Activated T-helper 9 cell treated with anti-CD3 and anti-CD28 coated beads, Interleukin-2, amount 50 U/mL, for 16 hours (primary cell): ENCODE data around the gene ANK3.

Experiments
- DNase-seq: peaks from one replicate; pipeline ENCODE4 v3.0.0-alpha.2; 2020; ENCODE audit warnings: low read depth

The ANK3 gene

DNA sequence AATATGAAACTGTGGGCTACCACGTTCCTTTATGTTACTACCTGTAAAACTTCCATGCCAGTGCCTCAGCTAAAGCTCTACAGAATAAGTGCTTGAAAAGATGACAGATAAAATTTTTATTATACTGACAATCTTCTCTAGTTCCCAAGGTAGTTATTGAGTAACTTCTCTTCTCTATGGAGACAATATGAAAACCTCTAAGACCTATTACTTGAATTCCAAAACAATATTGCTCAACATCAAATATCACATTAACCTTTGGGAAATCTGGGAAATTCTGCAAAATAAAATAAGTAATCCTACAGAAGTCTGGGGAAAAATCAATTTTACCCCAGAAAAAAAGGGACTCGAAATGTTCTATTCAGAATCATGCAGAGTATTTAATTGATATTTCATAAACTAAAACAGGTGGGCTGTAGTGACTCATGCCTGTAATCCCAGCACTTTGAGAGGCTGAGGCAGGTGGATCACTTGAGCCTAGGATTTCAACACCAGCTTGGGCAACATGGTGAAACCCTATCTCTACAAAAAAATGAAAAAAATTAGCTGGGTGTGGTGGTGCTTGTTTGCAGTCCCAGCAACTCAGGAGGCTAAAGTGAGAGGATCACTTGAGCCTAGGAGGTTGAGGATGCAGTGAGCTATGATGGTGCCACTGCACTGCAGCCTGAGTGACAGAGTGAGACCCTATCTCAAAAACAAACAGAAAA, 23.8 kb upstream of the ANK3 start:
- DNase-seq, result no peak

DNA sequence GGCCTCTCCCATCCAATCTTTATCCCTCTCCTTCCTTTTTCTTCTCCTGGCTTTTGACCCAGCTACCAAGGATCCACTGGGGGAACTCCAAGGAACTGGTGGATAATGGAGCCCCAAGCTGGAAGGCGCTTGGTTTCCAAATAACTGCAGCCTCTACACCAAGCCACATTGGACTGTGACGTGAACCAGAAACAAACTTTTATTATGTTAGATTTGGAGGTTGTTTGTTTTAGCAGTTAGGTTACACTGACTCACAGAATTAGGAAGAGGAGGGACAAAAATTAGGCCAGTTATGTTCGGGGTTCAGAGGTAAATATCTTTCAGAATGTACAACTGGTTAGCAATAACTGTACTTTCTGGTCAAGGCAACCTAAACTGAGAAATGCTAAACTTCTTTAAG, 21.3 kb upstream of the ANK3 start:
- DNase-seq, result no peak

DNA sequence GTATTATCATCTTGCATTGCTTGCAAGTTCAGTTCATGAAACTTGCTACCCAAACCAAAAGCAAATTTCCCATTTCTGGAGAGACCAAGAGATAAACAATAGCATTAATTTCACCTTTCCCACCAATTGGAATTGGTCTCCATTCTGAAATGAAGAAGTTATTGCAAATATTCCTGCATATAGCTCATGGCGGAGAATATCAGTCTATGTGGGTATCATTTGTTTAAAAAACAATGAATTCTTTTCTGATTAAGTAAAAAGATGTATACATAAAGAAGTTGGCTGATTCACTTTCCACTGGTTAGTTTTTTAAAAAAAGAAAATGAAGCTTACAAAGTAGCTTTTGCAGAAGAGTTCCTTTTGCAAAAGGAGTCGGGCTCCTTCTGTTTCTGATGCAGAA, 19.5 kb upstream of the ANK3 start:
- no peak for DNase-seq

DNA sequence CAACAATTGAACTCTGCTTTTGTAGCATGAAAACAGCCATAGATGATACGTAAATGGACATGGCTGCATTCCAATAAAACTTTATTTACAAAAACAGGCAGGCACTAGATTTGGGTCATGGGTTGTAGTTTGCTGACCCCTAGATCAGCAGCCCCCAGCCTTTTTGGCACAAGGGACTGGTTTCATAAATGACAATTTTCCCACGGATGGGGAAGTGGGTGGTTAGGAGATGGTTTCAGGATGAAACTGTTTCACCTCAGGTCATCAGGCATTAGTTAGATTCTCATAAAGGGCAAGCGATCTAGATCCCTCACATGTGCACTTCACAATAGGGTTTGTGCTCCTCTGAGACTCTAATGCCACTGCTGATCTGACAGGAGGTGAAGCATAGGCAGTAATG, 16.5 kb upstream of the ANK3 start:
- DNase-seq, result no peak

DNA sequence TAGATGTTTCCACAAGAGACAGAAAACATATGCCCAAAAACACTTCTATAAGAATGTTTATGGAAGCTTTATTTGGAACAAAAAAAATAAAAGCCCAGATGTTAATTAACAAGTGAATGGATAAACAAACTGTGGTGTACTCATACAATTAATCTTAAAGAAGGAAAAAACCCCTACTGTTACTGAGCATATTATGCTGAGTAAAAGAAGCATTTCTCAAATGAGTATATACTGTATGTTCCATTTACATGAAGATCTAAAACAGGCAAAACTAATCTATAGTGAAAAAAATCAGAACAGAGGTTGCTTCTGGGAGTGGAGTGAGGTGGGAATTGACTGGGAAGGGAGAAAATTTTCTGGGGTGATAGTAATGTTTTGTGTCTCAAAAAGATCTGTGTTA, 15.5 kb upstream of the ANK3 start:
- DNase-seq, result no peak

DNA sequence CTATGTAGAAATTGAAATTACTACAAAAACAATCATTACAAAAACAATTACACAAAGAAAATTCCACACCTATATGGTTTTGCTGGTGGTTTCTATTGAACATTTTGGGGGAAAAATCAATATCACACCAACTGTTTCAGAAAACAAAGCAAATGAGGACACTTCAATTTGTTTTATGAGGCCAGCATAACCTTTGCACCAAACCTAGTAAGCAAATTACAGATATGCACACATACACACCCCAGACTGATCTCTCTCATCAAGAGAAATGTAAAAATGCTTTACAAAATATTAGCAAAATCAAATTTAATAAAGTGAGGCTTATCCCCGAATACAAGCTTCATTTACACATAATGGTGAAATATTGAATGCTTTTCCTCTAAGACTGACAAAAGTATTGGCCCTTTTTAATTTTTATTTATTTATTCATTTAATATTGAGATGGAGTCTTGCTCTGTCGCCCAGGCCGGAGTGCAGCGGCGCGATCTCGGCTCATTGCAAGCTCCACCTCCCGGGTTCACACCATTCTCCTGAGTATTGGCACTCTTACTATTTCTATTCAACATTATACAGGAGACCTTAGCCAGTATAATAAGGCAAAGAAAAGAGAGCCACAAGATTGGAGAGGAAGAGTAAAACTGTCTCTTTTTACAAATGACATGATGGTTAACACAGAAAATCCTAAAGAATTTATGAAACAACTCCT, 13.6 kb upstream of the ANK3 start:
- no peak for DNase-seq

DNA sequence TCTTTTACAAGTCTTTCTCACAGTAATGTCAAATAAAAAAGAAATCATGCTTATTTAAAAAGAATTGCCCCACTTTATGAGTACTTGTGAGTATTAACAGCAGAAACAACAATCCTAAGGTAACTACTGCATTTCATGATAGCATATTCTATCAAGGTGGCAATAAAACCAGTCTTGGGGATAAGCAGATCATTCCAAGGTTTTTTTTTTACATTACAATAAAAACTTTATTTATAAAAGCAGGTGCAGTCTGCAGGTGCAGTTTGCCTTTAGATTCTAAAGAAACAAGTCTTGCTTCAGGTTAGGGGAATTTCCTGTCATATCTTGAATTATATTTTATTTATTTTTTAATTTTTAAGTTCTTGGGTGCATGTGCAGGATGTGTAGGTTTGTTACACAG, 10.7 kb upstream of the ANK3 start:
- no peak for DNase-seq

DNA sequence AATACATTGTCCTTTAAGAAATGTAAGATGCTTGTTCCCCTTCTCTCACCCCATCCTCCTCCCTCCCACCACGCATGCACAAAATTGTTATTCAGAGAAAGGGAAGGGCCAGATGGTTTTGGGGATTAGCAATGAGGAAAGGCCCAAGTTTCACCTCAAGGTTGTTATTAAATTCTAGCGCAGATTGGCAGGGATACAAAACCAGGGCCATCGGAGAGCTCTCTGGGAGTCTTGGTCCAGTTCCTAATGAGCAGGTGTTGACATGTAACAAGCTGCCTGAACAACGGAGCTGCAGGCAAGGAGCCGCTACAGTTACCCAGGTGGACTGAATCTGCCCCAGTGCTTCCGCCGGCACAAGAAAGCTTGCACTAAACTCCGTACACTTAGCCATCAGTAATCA, 9.7 kb upstream of the ANK3 start:
- no peak for DNase-seq

DNA sequence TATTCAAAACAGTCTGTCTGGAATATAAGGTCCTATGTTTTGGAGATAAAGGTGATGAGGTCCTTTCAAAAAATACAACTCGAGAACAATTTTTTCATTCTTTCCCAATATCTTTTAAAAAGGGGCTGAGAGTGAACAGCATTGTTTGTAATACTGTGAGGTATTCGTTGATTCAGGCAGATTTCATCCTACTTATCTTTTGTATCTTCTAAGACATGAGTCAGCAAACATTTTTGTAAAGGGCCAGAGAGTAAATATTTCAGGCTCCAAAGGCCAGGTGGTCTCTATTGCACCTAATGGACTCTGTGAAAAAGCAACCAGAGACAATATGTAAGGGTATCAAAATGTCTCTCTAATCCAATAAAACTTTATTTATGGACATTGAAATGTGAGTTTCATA, 8.1 kb upstream of the ANK3 start:
- no peak for DNase-seq

DNA sequence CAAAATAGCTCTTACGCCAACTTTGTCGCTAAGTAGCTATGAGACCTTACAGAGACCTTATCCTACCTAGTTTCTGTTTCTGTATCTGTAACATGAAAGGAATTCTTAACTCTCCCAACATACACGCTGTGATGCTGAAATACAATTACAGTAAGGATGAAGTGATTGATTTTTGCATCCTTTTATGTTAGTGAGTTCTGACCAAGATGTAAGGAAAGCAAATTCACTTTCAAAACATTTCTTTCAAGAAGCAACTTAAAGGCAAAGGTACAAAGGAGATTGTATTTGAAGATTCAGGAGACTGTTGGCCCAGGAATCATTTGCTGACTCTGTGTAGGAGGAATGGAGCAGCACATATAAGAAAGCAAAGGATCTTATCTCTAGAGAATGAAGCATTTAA, 7.1 kb upstream of the ANK3 start:
- DNase-seq, result no peak

DNA sequence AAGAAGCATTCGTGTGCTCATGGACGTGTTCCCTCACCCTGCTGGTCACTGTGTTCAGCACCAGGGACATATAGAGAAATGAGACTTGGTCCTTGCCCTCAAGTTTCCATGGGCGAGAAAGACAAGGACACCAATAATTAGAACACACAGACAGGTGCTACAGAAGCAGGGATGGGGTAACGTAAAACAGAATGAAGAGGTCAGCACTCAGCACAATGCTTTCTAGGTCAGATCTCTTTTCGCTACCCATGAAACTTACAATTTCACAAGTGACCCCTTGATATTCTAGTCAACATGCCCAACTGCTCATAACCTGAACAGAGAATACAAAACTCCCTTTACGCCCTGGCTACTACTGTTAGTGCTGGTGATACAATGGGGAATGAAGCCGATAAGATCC, 6.0 kb upstream of the ANK3 start:
- DNase-seq, result no peak

DNA sequence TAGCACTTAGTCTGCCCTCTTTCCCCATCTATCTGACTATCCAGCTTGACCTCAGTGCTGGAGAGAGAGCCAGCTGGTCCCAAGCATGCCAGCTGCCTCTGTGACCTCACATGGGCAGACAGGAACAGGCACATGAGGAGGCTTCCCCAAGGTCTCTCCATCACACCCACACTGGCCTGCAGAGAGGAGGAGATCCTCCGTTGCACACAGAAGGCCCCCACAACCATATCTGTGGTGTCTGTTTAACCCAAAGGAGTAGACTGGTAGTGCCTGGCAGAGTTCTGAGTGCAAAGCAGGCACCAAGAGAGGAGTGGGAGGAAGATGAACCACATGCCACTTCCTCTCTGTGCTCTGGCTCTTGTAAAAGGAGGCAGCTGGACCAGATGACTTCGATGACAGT, 4.8 kb upstream of the ANK3 start:
- DNase-seq, result no peak

DNA sequence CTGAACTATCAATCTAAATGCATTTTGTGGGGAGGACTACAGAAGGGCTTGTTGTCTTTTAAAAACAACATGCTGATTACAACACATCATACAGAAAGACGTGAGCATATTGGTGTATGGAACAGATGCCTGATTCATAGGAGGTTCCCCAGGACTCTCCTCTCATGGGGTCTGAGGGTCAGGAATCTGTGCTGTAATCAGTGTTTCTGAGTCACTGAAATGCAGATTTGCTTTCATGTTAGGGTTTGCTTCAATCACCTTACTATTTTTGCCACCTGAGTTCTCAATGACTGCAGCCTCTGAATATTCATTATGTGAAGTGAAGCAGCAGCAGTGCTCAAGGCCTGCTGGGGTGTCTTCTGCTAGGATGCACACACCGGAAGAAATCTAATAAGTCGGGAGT, 550 bp upstream of the ANK3 start:
- DNase-seq, result no peak

DNA sequence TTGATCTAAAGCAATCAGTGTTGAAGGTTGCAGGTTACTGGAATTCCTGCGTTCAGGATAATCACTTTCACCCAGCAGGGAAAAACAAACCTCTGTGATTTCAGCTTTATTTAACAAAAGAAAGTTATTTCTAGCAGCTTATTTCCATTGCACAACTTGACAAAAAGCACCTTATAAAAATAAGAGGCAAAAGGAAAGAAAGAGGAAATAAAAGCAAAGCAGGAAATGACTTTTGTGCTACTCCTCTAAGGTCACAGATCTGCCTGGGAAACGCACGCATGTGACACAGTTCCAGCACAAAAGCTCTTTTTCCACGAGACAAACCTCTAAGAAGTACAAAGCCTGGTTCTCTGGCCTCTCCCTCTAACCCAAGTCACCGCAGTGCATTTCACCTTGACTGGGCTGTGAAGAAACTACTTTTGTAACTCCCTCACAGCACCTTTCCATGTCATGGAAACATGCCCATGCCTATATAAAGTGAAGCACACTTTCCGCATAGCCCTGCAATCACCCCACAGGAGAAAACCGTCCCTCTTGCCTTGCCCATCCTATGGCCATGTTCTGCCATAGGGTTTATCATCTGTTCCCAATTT, 870 bp downstream of the ANK3 start:
- DNase-seq, result no peak

DNA sequence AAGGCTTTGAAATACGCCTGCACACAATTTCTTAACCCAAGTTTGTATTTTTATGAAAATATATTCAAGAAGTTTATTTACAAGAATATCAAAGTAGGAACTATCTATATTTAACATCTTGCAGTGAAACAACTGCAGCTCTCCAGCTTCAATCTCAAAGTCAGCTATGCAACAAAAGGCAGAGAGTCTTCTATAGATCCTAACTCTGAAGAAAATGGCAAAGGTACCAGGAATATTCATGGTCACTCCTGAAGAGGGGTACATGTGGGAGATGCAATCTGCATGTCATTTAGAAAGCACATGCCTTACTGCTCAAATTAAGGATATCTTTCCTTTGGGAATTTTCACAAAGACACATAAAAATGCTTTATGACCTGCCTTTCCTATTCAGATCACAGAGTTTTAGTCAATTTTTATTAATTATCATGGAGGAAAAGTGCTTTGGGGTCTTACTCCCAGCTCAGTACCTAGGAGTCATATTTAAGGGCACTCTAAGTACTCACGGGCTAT, 1.5 kb downstream of the ANK3 start:
- no peak for DNase-seq

DNA sequence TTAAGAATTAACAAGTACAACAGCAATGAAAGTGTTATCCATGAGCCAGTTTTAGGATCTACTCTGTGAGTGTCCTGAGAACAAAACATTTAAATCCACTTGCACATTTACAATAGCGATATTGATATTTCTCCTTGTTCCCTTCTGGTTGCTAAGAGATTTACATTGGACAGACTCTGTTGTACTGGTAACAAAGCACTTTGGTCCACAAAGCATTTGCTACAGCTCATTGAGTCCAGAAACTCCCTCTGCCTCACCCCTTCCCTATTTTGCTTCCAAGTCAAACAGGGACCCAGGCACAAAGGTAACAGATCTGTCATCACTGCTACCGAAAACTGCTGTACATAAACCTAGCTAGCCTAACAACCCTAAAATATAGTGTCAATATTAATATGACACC, 2.1 kb downstream of the ANK3 start:
- no peak for DNase-seq

DNA sequence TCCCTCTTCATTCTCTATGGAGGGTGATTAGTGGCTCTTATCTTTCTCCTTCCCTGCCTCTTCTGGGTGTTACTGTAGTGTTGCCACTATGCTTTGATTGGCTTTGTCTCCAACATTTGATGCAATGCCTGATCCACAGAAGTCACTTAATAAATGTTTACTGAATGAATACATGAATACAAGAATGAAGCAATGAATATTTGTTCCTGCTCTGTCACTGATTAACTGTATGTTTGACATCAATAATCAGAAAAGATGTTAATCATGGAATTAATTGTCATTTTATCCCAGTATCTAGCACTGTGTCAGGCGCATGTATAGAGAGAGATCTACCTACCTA, 4.3 kb downstream of the ANK3 start:
- DNase-seq, result no peak

DNA sequence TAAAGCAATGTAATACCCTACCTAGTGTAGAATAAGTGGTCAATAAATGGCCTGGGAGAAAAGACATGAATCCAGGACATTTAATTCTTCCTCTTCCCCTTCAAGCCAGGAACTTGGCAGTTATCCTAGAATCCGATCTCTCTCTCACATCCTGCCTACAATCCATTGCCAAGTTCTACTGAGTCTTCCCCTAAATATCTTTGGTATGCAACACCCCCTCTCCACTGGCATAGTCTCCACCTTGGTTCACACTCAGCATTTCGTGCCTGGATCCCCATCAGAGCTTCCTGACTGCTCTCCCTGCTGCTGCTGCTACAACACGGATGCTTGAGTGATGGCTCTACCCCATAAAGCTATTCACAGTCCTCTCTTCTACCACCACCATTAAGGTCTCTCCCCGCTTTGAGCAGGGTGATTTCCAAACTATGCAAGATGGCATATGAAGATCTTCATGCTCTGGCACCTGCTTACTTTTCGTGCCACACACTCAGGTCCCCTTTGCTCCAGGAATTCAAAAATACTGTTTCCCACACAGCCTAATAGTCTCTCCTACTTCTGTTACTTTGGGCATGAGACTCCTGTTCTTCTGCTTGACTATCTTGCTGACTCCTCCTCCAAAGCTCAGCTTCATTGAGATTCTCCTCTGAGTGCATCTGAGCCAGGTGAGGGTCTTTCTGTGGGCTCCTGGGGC, 4.8 kb downstream of the ANK3 start:
- DNase-seq, result no peak

DNA sequence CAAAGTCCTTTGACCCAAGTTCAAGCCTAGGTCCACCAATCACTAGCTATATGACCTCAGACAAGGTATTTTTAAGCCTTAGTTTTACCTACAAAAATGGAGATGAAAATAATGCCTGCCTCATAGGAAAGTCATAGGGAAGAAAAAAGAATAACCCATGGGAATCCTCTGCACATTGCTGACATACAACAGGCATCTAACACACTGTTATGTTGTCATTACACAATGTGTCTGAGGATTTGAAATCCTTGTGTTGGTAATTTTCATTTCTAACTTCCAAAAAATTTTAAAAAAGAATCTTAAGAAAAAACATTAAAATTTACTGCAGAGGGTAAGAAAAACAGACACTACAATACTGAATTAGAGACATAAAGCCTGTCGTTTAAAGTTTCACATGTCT, 5.7 kb downstream of the ANK3 start:
- DNase-seq, result no peak

DNA sequence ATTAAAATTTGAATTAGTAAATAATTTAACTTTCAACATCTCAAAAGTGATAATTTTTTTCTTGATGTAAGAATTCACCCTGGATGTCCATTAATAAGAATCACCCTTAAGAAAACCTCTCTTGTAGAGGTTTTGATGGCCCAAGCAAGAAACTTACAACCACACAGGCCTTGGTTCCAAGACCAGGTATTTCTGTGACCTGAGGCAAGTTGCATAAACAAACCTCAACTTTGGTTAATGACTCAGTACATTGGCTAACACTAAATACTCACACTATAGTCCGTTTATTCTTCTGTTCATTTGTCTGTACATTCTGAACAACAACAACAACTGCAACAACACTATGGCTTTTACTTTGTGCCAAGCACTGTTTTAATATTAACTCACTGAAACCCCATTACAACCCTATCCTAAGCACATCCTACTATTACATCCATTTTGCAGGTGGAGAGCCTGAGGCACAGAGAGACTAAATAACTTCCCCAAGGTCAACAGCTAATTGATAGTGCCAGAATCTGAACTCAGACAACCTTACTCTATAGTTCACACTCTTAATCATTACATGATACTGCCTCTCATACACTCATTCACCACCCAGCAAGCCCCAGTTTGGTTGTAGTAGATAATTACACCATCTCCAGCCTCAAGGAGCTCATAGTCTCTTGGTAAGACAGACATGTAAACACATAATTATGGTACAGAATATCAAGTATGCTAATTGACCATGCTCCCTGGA, 6.6 kb downstream of the ANK3 start:
- DNase-seq, result no peak

DNA sequence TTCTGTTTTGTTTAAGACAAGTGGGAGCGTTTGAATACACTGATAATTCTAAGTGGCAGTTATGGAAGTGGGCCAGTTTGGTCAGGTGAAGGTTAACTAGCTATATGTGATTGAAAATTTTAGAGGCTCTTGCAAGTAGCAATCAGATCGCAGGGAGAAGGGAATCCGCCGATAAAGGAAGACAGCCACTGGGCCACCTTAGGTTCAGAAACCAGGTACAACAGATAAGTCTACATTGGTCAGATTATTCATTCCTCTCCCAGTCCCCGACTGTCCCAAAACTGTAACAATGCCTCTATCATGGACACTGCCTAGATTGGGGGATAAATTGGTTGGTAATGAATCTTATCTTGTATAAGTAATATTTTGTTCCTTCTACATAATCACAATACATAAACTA, 8.9 kb downstream of the ANK3 start:
- no peak for DNase-seq

DNA sequence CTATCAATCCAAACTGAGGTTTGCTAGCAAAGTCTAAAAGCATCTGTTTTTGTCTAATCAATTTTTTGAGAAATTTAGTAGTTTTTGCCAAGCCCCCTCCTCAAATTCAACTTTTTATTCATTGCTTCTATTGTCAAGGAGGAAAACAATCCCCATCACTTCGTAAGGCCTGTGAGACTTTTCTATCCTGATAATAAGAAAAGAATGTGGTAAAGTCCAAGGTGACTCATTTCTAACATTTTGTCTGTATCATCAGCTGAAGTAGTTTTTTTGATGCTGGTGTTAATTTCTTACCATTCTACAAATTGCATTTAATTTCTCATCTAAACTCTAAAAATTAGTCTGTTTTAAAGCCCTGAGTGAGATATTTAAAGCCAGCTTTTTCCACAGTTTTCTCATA, 11.7 kb downstream of the ANK3 start:
- no peak for DNase-seq

DNA sequence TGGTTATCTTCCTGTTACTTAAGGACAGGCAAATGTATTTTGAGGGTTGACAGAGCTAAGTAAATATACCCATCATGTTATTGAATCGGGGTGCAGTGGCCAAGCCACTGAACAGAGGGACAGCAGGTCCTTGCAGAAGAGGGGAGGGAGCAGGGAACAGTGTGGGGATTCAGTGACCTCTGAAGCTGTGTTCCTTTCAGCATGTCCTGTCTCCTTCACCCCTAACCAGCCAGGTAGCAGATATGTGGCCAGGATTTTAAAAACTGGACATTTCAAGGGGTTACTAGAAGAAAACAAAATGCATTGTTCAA, 12.7 kb downstream of the ANK3 start:
- DNase-seq, result no peak
